ENCODE data around the gene ZNF555.

DNA sequence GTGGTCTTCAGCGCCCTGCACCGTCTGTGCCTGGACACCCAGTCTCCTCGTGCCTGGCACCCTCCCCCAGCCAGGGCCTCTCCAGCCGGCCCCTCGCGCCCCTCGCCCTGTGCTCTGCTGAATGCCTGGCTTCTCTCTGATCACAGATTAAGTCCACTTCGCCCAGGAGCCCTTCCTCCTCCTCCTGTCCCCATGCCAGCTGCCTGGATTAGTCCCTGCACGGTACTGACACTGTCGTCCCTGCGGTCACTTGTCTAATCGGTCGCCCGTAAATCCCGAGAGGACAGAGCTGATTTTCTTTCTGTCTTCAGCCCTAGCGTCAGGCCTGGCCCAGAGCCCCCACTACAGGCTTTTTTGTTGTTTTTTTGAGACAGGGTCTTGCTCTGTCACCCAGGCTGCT, 49.4 kb upstream of the ZNF555 start:
- TF ChIP-seq, protein P1, sequence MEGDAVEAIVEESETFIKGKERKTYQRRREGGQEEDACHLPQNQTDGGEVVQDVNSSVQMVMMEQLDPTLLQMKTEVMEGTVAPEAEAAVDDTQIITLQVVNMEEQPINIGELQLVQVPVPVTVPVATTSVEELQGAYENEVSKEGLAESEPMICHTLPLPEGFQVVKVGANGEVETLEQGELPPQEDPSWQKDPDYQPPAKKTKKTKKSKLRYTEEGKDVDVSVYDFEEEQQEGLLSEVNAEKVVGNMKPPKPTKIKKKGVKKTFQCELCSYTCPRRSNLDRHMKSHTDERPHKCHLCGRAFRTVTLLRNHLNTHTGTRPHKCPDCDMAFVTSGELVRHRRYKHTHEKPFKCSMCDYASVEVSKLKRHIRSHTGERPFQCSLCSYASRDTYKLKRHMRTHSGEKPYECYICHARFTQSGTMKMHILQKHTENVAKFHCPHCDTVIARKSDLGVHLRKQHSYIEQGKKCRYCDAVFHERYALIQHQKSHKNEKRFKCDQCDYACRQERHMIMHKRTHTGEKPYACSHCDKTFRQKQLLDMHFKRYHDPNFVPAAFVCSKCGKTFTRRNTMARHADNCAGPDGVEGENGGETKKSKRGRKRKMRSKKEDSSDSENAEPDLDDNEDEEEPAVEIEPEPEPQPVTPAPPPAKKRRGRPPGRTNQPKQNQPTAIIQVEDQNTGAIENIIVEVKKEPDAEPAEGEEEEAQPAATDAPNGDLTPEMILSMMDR (IDR thresholded peaks at IDR 0.05; ENCODE audit: low read depth, low read length, poor library complexity, severe bottlenecking), result no peak
- TF ChIP-seq EZH2phosphoT487 (IDR thresholded peaks at IDR 0.05; ENCODE audit: borderline replicate concordance, low read length), result no peak
